HL-60 (cell line): ENCODE measurements around the gene GAPT.

Source experiments
- GABPA ChIP-seq: IDR thresholded peaks from 2 replicates; pipeline ENCODE4 v1.6.1; 2012; ENCODE audit warnings: low read depth
- POLR2AphosphoS5 ChIP-seq: IDR thresholded peaks from 2 replicates; pipeline ENCODE4 v1.6.1; 2012; ENCODE audit warnings: low read depth
- TF ChIP-seq, protein P1 (sequence below): IDR thresholded peaks from one replicate; pipeline ENCODE4 v1.5.1; 2011; ENCODE audit warnings: low read length, control low read depth, inconsistent platforms; ENCODE audit not compliant: insufficient read depth
- TF ChIP-seq, protein P2 (sequence below): IDR thresholded peaks from 2 replicates; pipeline ENCODE4 v1.6.1; 2012; ENCODE audit warnings: low read depth; ENCODE audit not compliant: insufficient replicate concordance

DNA sequence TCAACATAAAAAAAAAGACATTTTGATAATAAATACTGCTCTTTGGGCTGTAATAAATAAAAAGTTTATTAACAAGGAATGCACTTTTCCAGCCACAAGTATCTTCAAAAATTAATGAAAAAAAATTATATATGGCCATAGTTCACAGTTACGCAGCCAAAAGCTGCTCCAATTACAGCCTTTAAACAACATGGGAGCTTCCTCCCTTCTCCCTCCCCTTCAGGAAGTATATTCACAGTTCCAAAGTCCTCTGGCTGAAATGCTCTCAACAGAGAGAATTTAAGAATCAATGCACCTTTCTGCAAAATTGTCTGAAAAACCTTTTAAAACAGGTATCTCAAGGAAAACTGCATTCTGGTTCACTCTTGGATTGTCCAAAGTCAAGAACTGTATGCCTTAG, 37.2 kb upstream of the GAPT start:
- TF ChIP-seq, protein P1, sequence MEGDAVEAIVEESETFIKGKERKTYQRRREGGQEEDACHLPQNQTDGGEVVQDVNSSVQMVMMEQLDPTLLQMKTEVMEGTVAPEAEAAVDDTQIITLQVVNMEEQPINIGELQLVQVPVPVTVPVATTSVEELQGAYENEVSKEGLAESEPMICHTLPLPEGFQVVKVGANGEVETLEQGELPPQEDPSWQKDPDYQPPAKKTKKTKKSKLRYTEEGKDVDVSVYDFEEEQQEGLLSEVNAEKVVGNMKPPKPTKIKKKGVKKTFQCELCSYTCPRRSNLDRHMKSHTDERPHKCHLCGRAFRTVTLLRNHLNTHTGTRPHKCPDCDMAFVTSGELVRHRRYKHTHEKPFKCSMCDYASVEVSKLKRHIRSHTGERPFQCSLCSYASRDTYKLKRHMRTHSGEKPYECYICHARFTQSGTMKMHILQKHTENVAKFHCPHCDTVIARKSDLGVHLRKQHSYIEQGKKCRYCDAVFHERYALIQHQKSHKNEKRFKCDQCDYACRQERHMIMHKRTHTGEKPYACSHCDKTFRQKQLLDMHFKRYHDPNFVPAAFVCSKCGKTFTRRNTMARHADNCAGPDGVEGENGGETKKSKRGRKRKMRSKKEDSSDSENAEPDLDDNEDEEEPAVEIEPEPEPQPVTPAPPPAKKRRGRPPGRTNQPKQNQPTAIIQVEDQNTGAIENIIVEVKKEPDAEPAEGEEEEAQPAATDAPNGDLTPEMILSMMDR, result no peak
- TF ChIP-seq, protein P2, sequence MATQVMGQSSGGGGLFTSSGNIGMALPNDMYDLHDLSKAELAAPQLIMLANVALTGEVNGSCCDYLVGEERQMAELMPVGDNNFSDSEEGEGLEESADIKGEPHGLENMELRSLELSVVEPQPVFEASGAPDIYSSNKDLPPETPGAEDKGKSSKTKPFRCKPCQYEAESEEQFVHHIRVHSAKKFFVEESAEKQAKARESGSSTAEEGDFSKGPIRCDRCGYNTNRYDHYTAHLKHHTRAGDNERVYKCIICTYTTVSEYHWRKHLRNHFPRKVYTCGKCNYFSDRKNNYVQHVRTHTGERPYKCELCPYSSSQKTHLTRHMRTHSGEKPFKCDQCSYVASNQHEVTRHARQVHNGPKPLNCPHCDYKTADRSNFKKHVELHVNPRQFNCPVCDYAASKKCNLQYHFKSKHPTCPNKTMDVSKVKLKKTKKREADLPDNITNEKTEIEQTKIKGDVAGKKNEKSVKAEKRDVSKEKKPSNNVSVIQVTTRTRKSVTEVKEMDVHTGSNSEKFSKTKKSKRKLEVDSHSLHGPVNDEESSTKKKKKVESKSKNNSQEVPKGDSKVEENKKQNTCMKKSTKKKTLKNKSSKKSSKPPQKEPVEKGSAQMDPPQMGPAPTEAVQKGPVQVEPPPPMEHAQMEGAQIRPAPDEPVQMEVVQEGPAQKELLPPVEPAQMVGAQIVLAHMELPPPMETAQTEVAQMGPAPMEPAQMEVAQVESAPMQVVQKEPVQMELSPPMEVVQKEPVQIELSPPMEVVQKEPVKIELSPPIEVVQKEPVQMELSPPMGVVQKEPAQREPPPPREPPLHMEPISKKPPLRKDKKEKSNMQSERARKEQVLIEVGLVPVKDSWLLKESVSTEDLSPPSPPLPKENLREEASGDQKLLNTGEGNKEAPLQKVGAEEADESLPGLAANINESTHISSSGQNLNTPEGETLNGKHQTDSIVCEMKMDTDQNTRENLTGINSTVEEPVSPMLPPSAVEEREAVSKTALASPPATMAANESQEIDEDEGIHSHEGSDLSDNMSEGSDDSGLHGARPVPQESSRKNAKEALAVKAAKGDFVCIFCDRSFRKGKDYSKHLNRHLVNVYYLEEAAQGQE, result no peak
- TF ChIP-seq POLR2AphosphoS5 (no peak), GABPA (no peak)
